NCI-H1436 treated with DMSO at 0.1 percent for 48 hours (cell line): ENCODE results near the gene PCYT2.
"Not testable (repeated sequence)": the region's sequence is repeated elsewhere in the genome, so short reads cannot be mapped to it uniquely, and the experiment has no call there.

Experiments
- DNase-seq: peaks from one replicate; lab custom pipeline; 2025; lab: John Stamatoyannopoulos, UW

The PCYT2 gene

DNA sequence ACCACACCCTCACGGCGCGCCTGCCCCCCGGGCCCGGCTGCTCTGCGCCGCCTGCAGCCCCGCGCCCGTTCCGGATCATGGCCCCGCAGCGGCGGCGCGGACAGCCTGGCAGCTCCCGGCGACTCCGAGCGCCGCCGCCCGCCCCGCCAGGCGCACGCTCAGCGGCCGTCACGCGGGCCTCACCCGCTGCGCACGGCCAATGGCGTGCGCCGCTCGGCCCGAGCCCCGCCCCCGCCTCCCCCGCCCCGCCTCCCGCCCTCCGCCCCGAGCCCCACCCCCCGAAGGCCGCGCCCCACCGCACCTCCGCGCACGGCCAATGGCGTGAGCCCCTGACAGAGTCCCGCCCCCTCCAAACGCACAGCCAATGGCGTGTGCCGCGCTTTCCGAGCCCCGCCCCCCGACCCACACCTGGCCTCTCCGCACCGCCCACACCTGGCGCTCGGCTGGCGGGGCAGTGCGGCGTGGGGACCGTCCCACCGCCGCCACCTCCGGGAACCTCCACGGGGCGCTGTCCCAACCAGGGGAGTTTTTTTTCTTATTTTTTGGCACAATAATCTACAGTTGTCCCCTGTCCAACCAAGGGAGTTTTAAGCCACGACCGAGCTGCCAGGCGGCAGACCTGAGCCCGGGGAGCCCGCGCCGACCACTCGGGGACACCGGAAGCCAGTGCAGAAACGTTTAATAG, at the start of gene PCYT2:
PCYT2 (minus strand) TSS at position 123 of the 685 bp plus-strand sequence; CDS start at position 79, 44 bp downstream.
- DNase-seq, result peak; percentile 57

DNA sequence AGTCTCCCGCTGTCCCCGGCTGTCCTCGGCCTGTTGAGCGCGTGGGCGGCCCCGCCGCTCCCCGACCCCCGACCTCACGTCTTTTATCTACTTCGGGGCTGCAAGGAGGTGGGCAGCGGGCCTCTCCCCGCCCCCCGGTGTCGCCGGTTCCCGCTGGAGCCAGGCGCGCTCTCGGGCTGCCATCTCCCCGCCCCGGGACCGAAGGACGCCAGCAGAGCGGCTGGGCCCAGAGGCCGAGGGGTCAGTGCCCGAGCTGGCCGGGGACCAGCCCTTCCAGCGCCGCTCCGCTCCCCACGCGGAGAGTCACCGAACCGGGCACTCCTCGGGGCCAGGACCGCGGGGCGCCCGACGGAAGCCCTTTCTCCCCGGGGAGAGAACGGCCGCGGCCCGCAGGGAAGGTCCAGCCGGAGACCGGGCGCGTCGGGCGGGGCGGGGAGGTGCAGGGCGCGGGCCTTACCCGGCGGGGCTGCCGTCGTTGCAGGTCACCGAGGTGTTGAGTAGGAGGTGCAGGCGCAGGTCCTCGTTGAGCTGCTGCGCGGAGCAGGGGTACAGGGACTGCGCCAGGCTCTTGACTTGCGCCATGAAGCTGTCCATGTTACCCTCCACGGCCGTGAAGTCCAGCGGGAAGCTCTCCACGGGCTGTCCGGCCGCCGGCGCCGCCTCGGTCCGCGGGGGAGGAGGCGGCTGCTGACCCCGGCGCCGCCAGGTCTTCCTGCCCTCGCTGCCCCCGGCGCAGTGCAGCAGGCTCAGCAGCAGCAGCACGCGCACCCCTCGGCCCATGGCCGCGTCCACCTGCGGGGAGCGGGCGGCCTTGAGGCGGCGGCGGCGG, 49.1 kb upstream of the PCYT2 start:
- no peak for DNase-seq

DNA sequence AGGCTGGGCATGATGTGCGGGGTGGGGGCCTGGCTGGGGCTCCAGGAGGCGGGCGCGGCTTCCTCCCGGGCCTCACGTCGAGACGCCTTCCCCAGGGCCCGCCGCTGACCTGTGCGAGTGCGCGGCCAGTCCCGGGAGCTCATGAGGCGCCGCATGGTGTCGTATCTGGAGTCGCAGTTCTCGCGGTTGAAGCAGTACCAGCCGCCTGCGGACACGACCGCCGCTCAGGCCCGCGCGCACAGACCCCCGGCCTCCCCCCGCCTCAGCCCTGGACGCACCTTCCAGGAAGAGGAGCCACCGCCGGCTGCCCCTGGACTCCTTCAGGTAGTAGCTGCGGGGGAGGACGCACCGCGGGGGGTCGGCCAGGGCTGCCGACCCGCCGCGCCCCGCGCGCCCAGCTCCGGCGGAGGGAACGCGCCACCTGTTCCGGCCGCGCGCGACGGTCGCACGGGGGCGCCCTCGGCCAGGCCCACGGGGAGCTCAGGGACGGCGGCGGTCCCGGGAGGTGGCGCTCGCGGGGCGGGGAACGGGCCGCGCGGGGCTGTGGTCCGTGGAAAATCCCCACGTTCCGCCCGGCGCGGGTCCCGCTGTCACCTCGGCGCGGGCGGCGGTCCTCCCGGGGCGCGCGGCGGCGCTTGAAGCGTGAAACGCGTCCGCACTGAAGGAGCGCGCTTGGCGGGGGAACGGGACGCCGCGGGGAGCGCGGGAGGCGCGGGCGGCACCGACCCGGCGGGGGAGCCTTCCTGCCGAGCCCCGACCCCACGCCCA, 48.3 kb upstream of the PCYT2 start:
- DNase-seq, result no peak

DNA sequence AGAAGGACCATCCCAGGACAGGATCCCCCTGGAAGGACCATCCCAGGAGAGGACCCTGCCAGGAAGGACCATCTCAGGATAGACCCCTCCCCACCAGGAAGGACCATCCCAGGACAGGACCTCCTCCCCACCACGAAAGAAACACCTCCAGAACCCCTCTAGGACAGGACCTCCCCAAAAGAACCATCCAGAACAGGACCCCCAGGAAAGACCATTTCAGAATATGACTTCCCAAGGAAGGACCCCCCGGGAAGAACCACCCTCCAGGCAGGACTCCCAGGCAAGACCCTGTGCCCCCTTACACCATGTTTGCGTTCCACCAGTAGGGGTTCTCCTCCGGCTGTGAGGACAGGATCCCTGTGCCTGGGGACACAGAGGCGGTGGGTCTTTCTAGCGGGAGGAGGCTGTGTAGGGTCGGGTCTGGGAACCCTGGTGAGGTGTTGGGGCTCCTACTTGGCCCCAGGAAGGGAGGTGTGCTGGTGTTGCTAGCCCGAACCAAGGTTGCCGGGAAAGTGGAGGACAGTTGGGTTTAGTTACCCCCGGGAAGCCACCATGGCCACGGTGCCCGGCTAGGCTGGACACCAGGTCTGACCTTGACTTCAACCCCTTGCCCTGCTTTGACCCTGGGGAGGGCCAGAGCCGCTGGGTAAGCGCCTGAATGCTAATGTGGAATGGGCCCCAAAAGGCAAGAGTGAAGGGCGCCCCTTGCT, 47.6 kb upstream of the PCYT2 start:
- no peak for DNase-seq

DNA sequence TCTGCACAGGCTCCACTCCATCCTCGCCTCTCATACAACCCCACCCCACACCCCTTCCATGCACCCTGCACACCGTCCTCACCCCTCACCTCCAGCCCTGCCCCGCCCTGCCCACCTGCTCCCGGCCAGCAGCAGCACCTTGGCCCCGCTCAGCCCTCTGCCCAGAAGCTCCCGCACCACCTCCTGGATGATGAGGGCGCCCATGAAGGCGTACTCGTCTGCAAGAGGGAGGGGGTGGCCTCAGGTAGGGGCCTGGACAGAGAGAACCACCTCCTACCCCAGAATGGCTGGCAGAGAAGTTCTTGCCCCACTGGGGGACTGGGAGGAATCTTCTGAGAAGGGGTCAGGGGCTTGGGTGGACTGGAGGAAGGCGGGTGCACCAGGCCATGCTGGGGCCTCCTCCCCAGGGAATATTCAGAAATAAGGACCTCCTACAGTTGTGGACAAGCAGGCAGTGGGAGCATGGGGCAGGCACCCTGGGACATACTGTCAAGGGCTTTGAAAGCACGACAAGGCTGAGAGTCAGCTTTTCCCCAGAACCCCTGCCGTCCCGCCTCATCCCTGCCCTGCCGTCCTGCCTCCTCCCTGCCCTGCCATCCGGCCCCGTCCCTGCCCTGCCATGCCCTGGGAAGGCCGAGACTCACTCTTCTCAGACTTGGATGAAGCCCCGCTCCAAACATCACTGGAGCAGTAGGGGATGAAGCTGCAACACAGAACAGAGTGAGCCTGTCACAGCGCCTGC, 46.7 kb upstream of the PCYT2 start:
- DNase-seq, result no peak

DNA sequence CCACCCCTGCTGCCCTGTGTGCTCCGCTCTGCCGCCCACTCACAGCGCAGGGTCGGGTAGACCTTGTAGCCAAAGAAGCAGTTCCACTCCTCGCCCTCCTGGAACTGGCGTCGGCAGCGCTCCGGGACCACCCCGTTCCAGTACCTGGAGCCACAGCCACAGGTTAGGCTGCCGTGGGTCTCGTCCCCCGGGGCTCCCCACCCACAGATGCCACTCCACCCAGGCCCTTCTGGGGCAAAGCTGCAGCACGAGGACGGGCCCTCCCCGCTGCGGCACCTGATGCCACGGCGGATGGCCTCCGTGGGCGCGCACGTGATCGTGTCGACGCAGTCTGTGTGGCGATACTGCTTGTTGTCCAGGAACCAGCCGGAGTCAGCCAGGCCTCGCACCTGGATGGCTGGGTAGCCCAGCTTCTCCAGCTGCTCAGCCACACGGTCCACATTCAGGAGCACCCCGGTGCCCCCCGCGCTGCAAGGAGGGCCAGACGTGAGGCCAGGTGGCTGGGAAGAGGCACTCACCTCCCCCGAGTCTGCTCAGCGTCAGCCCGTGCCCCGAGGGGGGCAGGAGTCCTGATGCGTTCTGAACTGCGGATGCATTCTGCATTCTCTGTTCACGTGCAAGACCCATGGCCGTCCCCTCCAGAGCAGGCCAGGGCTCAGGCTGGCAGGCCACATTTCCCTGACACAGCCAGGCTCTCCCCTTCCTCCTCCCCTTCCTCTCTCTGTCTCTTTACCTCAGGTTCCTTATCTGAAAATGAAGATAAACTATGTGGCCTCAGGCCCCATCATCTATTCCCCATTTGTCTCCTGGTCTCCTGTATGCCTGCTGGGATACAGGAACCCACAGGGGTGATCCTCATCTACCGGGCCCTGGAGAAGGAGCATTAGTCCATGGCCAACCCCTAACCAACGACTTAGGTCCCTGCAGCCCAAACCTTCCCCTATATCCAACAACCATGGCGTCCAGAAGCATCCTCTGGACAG, 45.7 kb upstream of the PCYT2 start:
- DNase-seq, result no peak

DNA sequence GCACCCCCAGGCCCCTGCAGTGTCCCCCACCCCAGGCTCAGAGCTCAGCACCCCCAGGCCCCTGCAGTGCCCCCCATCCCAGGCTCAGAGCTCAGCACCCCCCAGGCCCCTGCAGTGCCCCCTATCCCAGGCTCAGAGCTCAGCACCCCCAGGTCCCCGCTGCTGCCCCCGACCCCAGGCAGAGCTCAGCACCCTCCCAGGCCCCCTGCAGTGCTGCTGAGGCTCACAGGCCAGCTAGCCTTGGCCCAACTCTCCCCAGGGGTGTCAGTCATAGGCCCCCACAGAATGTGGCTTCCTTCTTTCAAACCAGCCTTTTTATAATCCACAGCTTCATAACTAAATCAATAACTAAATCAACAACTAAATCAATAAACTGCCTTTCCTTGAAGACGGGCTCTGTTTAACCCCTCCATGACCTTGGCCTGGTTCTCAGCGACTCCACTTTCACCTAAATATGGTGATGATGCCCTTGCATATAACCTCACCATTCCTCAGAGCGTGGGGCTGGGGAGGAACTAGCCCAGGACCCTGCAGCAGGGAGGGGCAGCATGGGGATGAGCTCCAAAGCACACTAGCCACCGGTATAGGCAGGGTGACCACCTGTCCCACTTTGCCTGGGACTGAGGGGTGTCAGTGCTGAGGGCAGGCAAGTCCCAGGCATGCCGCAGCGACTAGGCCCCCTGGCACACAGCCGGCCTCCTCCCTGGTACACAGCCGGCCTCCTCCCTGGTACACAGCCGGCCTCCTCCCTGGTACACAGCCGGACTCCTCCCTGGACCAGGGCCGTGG, 44.8 kb upstream of the PCYT2 start:
- no peak for DNase-seq

DNA sequence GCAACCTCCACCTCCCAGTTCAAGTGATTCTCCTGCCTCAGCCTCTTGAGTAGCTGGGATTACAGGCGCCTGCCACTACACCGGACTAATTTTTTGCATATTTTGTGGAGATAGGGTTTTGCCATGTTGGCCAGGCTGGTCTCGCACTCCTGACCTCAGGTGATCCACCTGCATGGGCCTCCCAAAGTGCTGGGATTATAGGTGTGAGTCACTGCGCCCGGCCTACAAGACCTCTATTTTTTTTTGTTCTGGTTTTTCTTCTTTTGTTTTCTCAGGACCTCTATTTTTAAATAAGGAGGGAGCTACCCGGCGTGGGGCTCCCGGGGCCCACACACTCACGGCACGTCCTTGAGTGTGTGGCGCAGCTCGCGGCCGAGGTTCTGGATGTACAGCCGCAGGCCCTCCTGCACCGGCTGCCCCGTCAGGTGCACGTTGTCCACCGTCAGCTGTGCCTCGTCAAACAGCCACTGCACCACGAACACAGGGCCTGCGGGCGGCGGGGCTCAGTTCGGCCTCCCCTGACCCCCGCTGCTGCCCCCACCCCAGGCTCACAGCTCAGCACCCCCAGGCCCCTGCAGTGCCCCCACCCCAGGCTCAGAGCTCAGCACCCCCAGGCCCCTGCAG, 44.0 kb upstream of the PCYT2 start:
- no peak for DNase-seq

DNA sequence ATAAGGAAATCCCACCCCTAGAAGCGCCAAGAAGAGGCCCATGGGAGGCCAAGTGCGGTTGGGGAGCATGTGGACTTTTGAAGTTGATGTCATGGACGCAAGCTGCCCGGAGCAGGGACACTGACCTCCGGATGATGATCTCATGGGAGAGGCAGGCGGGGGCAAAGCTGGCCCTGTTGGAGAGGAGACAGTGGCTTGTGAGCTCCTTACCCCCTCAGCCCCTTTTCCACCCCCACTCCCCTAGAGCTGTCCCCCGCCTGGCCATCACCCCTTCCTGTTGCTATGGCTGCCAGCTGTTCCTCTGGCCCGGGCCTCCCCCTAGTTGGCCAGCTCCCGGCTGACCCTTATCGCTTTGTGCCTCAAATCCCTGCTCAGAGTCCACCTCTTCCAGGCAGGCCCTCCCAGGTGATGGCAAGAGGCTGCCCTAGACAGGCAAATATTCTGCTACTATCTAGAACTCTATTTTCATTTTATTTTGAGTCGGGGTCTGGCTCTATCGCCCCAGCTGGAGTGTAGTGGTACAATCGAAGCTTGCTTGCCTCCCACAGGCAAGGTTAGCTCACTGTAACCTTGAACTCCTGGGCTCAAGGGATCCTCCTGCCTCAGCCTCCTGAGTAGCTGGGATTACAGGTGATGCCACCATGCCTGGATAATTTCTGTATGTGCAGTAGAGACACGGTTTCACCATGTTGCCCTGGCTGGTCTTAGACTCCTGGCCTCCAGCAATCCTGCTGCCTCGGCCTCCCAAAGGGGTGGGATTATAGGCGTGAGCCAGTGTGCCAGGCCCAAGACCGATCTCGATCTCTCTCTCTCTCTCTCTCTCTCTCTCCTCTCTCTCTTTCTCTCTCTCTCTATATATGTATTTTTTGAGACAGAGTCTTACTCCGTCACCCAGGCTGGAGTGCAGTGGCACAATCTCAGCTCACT, 43.2 kb upstream of the PCYT2 start:
- DNase-seq, result no peak

DNA sequence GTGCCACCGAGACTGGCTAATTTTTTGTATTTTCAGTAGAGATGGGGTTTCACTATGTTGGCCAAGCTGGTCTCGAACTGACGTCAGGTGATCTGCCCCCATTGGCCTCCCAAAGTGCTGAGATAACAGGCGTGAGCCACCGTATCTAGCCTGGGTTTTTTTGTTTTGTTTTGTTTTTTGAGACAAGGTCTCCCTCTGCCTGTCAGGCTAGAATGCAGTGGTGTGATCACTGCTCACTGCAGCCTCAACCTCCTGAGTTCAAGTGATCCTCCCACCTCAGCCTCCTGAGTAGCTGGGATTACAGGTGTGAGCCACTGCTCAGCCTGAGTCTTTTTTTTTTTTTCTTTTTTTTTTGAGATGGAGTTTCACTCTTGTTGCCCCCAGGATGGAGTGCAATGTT, 42.2 kb upstream of the PCYT2 start:
- DNase-seq, result not testable (repeated sequence)

DNA sequence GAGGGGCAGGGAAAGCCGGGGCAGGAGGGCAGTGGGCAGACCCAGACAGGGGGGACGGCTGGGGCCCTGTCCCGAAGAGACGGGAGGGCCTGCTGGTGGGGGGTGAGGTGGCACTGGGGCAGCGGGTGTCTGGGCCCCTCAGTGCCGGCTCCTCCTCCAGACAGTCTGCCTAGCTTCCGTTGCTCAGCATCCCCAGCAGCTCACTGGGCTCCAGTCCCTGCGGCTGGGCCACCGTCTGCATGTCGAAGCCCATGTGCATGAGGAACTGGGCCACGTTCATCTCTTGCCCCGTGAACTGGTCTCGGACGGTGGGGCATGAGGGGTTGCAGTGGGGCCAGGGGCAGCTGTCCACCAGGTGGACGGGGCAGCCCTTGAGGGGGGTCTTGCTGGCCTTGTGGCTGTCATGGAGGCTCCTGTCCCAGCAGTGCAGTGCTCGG, 41.6 kb upstream of the PCYT2 start:
- DNase-seq, result no peak

DNA sequence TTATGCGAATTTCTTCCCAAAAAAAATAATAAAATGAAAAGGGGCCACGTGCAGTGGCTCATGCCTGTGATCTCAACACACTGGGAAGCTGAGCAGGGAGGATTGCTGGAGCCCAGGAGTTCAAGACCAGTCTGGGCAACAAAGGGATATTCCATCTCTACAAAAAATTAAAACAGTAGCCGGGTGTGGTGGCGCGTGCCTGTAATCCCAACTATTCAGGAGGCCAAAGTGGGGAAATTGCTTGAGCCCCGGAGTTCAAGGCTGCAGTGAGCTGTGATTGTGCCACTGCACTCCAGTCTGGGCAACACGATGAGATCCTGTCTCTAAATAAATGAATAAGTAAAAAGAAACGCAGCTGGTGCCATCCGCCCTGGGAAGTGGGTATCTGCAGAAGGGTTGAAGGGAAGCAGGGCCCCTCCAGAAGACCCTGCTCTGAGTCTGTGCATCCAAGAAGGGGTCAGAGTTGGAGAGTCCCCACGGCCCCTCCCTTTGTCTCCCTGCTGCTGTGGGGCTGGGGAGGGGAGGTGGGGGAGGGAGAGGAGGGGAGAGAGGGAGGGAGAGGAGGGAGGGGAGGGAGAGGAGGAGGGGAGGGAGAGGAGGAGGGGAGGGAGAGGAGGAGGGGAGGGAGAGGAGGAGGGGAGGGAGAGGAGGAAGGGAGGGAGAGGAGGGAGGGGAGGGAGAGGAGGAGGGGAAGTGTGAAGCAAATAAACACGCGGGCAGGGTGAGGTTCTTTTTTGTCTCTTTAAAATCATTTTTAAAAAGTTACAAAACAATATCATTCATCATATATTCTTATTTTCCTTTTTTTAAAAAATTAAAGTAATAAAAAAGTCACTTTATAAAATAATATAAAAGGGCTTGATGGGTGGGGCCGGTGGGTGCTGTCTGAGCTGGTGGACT, 40.8 kb upstream of the PCYT2 start:
- no peak for DNase-seq

DNA sequence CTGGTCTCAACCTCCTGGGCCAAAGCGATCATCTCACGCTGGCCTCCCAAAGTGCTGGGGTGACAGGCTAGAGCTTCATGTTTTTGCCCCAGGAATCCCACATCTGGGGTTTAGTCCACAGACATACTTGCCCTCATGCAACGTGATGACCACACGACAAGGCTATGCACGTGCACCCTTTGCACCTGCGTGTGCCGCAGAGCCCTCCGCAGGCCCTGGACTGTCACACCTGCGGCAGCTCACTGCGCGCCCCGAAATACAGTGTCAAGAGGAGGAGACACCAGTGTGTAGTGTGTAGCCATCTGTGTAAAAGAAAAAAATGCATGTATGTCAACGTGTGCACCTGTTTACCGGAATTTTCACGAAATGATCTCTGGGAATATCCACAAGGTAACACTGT, 39.3 kb upstream of the PCYT2 start:
- no peak for DNase-seq

DNA sequence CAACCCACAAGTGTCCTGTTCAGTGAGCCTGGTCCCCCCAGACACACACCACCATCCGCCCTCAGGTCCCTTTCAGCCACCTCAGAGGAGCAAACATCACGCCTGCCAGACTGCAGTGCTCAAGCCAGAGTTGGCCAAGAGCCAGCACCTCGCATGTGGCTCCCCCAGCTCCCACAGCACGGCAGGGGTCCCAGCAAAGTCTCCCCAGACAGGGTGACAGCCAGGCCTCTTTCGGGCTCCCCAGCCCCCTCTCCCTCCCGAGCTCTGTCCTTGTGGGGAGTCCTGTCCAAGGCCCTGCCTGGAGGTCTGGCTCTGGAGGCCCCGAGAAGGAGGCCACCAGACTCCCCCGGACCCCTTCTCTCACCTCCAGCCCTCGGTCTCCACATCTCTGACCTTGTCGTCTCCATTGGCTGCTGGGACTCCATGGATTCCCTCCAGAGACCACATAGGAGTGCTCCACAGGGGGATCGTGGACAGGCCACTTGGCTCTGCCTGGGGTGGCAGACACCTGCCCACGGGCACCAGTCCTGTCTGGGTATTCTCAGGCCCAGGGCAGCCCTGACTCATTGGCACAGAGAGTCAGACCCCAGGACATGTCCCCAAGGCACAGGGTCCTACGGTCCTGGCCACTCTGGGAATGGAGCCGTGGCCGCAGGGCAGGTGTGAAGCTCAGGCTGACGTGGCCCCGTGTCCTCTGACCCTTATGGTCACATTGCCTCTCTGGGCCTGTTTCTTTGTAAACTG, 37.6 kb upstream of the PCYT2 start:
- DNase-seq, result no peak

DNA sequence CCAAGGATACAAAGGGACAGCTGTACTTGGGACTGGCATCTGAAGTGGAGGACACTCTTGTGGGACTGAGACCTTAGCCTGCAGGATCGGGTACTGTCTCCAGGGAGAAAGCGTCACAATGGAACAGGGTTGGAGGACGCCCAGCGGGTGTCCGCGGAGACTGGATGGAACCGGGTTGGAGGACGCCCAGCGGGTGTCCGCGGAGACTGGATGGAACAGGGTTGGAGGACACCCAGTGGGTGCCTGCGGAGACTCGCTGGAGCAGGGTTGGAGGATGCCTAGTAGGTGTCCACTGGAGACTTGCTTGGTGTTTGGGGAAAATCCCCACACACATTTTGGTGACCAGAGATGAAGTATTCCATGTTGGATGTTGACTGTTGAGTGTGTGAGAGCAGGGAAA, 36.0 kb upstream of the PCYT2 start, which contains the start of gene MYADML2:
MYADML2 (minus strand) TSS at position 45 of the 400 bp plus-strand sequence. CDS start 5,492 bp downstream, outside the sequence.
- no peak for DNase-seq

DNA sequence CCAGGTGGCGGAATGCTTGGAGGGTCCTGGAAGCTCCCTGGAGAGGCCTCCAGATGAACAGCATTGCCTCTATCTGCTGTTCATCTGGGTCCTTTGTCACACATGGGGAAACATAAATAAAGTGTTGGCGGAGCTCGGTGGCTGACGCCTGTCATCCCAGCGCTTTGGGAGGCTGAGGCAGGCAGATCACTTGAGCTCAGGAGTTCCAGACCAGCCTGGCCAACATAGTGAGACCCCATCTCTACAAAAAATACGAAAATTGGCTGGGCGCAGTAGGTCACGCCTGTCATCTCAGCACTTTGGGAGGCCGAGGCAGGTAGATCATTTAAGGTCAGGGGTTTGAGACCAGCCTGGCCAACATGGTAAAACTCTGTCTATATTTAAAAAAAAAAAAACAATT, 33.7 kb upstream of the PCYT2 start:
- no peak for DNase-seq
